Breast epithelium (tissue), 4 donors: ENCODE data around the gene DYNLRB1. TPM values are rescaled to one million over a fixed set of nuclear protein-coding genes. Genes with fewer than 3 reads are reported as not detected.

Experiments
- DNase-seq, 2 donors: peaks; one replicate each; pipeline ENCODE4 v3.0.0-alpha.2; 2019; ENCODE audit warnings: low spot score in 2 of 2
- H3K27ac ChIP-seq, 2 donors: fragments of 200-600 bp; sonication (generic) in 1 of 2; one replicate each; pipeline ENCODE4 v1.5.1; 2016 to 2019; ENCODE audit warnings: mild to moderate bottlenecking in 1 of 2
- H3K27me3 ChIP-seq, 2 donors: fragments of 200-600 bp; sonication (generic) in 1 of 2; one replicate each; pipeline versions ENCODE4 v1.5.1 to v1.6.0; 2017 to 2019; ENCODE audit warnings: control low read depth in 1 of 2, mild to moderate bottlenecking in 1 of 2
- H3K36me3 ChIP-seq: fragments of 200-600 bp; one replicate; pipeline ENCODE4 v1.5.1; 2019
- H3K4me1 ChIP-seq, 2 donors: fragments of 200-600 bp; sonication (generic); one replicate each; pipeline ENCODE4 v1.5.1; 2016 to 2019; ENCODE audit warnings: control low read depth in 1 of 2
- H3K4me3 ChIP-seq, 3 donors: fragments of 200-600 bp; sonication (generic); 1 replicate in 2 of 3; 2 replicates in 1 of 3; pipeline ENCODE4 v1.5.1; 2016 to 2019; ENCODE audit warnings: mild to moderate bottlenecking in 3 of 3, moderate library complexity in 2 of 3
- H3K9me3 ChIP-seq, 2 donors: fragments of 200-600 bp; sonication (generic) in 1 of 2; one replicate each; pipeline ENCODE4 v1.5.1; 2016 to 2019; ENCODE audit warnings: control low read depth in 1 of 2
- CTCF ChIP-seq, 3 donors: fragments of 450-650 bp; IDR thresholded peaks; one replicate each; pipeline ENCODE4 v1.5.1; 2016 to 2017; ENCODE audit warnings: antibody characterized with exemption in 3 of 3, mild to moderate bottlenecking in 3 of 3, moderate library complexity in 3 of 3
- POLR2A ChIP-seq: fragments of 450-650 bp; IDR thresholded peaks from one replicate; pipeline ENCODE4 v1.6.1; 2016; ENCODE audit warnings: antibody characterized with exemption, mild to moderate bottlenecking, moderate library complexity
- POLR2AphosphoS5 ChIP-seq, 3 donors: sonication (generic); formaldehyde crosslinking; IDR thresholded peaks; one replicate each; pipeline ENCODE4 v1.6.1; 2017; ENCODE audit warnings: antibody characterized with exemption in 3 of 3
- intact Hi-C: fragments of 100-400 bp; cut with DNase I; formaldehyde crosslinking; loops from one replicate; pipeline ENCODE4 v1.15.1; 2023; ENCODE audit warnings: low total_unique reads
- total RNA-seq, 3 donors: library from RNA; depleted of rRNA; stranded (reverse); fragments of >200 nt; gene quantifications; one replicate each; pipeline ENCODE4 v1.1.0, GENCODE V29; 2016

DYNLRB1 gene
- total RNA-seq, 3 donors from 2014 or later, result 77.7 to 100.0 (median 98.1) TPM

GRCh38 chr20:34583544-34583943, 67.3 kb downstream of the DYNLRB1 start:
- no peak overlapping the region for H3K4me3 ChIP-seq
- TF ChIP-seq CTCF (IDR thresholded peaks at IDR 0.05), result no peak
- no peak for TF ChIP-seq POLR2AphosphoS5 (IDR thresholded peaks at IDR 0.05)
- no peak for TF ChIP-seq POLR2A
- no peak overlapping the region for H3K27ac ChIP-seq
- H3K4me1 ChIP-seq, result no peaks in the 10 kb centered on the region
- intact Hi-C loops, result no loop called here
- no peaks in the 10 kb centered on the region for H3K36me3 ChIP-seq
- no peaks in the 10 kb centered on the region for H3K9me3 ChIP-seq
- H3K27me3 ChIP-seq, result no peaks in the 10 kb centered on the region
- DNase-seq, result no peak

GRCh38 chr20:34585019-34585418, 68.8 kb downstream of the DYNLRB1 start:
- Histone ChIP-seq H3K27ac (no peak overlapping the region), H3K36me3 (no peaks in the 10 kb centered on the region), H3K4me1 (no peaks in the 10 kb centered on the region), H3K4me3 (no peak overlapping the region), H3K9me3 (no peaks in the 10 kb centered on the region), H3K27me3 (no peaks in the 10 kb centered on the region)
- intact Hi-C loops, result no loop called here
- no peak for DNase-seq
- TF ChIP-seq POLR2A (no peak), POLR2AphosphoS5 (IDR thresholded peaks at IDR 0.05) (no peak), CTCF (IDR thresholded peaks at IDR 0.05) (no peak)

- no peak overlapping the region for H3K27ac ChIP-seq
- TF ChIP-seq POLR2AphosphoS5 (IDR thresholded peaks at IDR 0.05) (no peak), POLR2A (no peak), CTCF (IDR thresholded peaks at IDR 0.05) (no peak)
Measured at GRCh38 chr20:34586488-34587163, 70.4 kb downstream of the DYNLRB1 start.

More at GRCh38 chr20:34586488-34587163, 70.4 kb downstream of the DYNLRB1 start:
- Histone ChIP-seq H3K9me3 (no peaks in the 10 kb centered on the region), H3K4me3 (no peak overlapping the region), H3K27me3 (no peaks in the 10 kb centered on the region), H3K4me1 (no peaks in the 10 kb centered on the region), H3K36me3 (no peaks in the 10 kb centered on the region)
- intact Hi-C loops, result no loop called here
- no peak for DNase-seq

Other genes starting within 250 kb of the DYNLRB1 start
- gene AHCY, start 213.1 kb upstream of the DYNLRB1 start, total RNA-seq, result 100 to 1,000 TPM in 1 of 3 donors, 10 to 100 TPM in 2; 66.9 to 105 (median 88.4) TPM
- gene ITCH, start 153.1 kb upstream of the DYNLRB1 start, total RNA-seq, result 10 to 100 TPM; 56.6 to 72.3 (median 60.6) TPM
- 10 to 100 TPM; 39.2 to 58.2 (median 51.5) TPM for gene MAP1LC3A, start 42.3 kb downstream of the DYNLRB1 start, total RNA-seq
- gene PIGU, start 160.7 kb downstream of the DYNLRB1 start, total RNA-seq, result 10 to 100 TPM in 2 of 3 donors, 1 to 10 TPM in 1; 7.4 to 16.1 (median 15.8) TPM
- 1 to 10 TPM; 4.7 to 8.0 (median 4.9) TPM for gene TP53INP2, start 187.9 kb downstream of the DYNLRB1 start, total RNA-seq